H9 (cell line): ENCODE results near the gene AVPR2. TPM values are rescaled to one million over a fixed set of nuclear protein-coding genes. Genes with fewer than 3 reads are reported as not detected.

Experiments used
- DNase-seq: peaks from one replicate; pipeline ENCODE4 v3.0.0-alpha.2; 2017
- H2AFZ ChIP-seq: one replicate; pipeline ENCODE4 v1.6.1; 2013; ENCODE audit warnings: mild to moderate bottlenecking, low read length, control low read depth, moderate library complexity
- H2AK5ac ChIP-seq: 2 replicates; pipeline ENCODE4 v1.6.1; 2013; ENCODE audit warnings: low read length, control low read depth, mixed read lengths; ENCODE audit not compliant: insufficient read length
- H2BK120ac ChIP-seq: one replicate; pipeline ENCODE4 v1.6.1; 2013; ENCODE audit warnings: low read depth, mild to moderate bottlenecking, low read length, control low read depth, inconsistent platforms; ENCODE audit not compliant: poor library complexity, severe bottlenecking
- H2BK12ac ChIP-seq: 2 replicates; pipeline ENCODE4 v1.6.1; 2013; ENCODE audit warnings: low read length, control low read depth, mixed read lengths, low read depth; ENCODE audit not compliant: insufficient read length
- H2BK15ac ChIP-seq: 2 replicates; pipeline ENCODE4 v1.6.1; 2013; ENCODE audit warnings: low read depth, low read length, control low read depth
- H2BK20ac ChIP-seq: one replicate; pipeline ENCODE4 v1.6.1; 2013; ENCODE audit warnings: low read depth, mild to moderate bottlenecking, low read length, control low read depth, inconsistent platforms; ENCODE audit not compliant: poor library complexity, severe bottlenecking
- H2BK5ac ChIP-seq: 2 replicates; pipeline ENCODE4 v1.6.1; 2013; ENCODE audit warnings: low read length, control low read depth, mixed read lengths; ENCODE audit not compliant: insufficient read length
- H3K14ac ChIP-seq: 2 replicates; pipeline ENCODE4 v1.6.1; 2013; ENCODE audit warnings: low read length, control low read depth; ENCODE audit not compliant: insufficient read depth
- H3K18ac ChIP-seq: 2 replicates; pipeline ENCODE4 v1.6.1; 2013; ENCODE audit warnings: low read depth, mild to moderate bottlenecking, mixed read lengths, low read length, control low read depth; ENCODE audit not compliant: insufficient read length
- H3K23ac ChIP-seq: 2 replicates; pipeline ENCODE4 v1.6.1; 2013; ENCODE audit warnings: low read length, control low read depth, mixed read lengths, low read depth; ENCODE audit not compliant: insufficient read length
- H3K23me2 ChIP-seq: 2 replicates; pipeline ENCODE4 v1.6.1; 2013; ENCODE audit warnings: low read depth, mild to moderate bottlenecking, mixed read lengths, low read length, control low read depth; ENCODE audit not compliant: insufficient read length, poor library complexity, severe bottlenecking
- H3K27ac ChIP-seq: 2 replicates; pipeline ENCODE4 v1.5.1; 2013; ENCODE audit warnings: low read length, control low read depth, mixed read lengths, low read depth; ENCODE audit not compliant: insufficient read length
- H3K27me3 ChIP-seq: 2 replicates; pipeline ENCODE4 v1.6.1; 2013; ENCODE audit warnings: low read length, control low read depth, inconsistent platforms; ENCODE audit not compliant: insufficient read depth
- H3K4ac ChIP-seq: 2 replicates; pipeline ENCODE4 v1.6.1; 2013; ENCODE audit warnings: low read depth, mild to moderate bottlenecking, control low read depth, inconsistent platforms, low read length, moderate library complexity
- H3K4me1 ChIP-seq: 2 replicates; pipeline ENCODE4 v1.6.1; 2013; ENCODE audit warnings: low read length, control low read depth, inconsistent platforms; ENCODE audit not compliant: insufficient read depth
- H3K4me2 ChIP-seq: 2 replicates; pipeline ENCODE4 v1.6.1; 2013; ENCODE audit warnings: low read length, control low read depth, mixed read lengths; ENCODE audit not compliant: insufficient read length, insufficient read depth
- H3K56ac ChIP-seq: 2 replicates; pipeline ENCODE4 v1.6.1; 2013; ENCODE audit warnings: low read depth, mild to moderate bottlenecking, mixed read lengths, low read length, control low read depth; ENCODE audit not compliant: insufficient read length
- H3K79me1 ChIP-seq: 2 replicates; pipeline ENCODE4 v1.6.1; 2013; ENCODE audit warnings: low read depth, mild to moderate bottlenecking, moderate library complexity, low read length, control low read depth, inconsistent platforms; ENCODE audit not compliant: insufficient read depth, poor library complexity, severe bottlenecking
- H3K79me2 ChIP-seq: 2 replicates; pipeline ENCODE4 v1.6.1; 2013; ENCODE audit warnings: low read length, control low read depth, inconsistent platforms; ENCODE audit not compliant: insufficient read depth
- H3K9ac ChIP-seq: 2 replicates; pipeline ENCODE4 v1.6.1; 2013; ENCODE audit warnings: low read length, control low read depth, mixed read lengths; ENCODE audit not compliant: insufficient read length; ENCODE audit errors: extremely low read depth
- H3K9me3 ChIP-seq: one replicate; pipeline ENCODE4 v1.6.1; 2013; ENCODE audit warnings: low read depth, low read length, inconsistent platforms; ENCODE audit not compliant: control insufficient read depth
- H3T11ph ChIP-seq: one replicate; pipeline ENCODE4 v1.6.1; 2013; ENCODE audit warnings: mild to moderate bottlenecking, low read length, control low read depth, inconsistent platforms
- H4K20me1 ChIP-seq: one replicate; pipeline ENCODE4 v1.6.1; 2013; ENCODE audit not compliant: control insufficient read depth, insufficient read length, insufficient read depth
- H4K5ac ChIP-seq: 2 replicates; pipeline ENCODE4 v1.6.1; 2013; ENCODE audit warnings: low read depth, mild to moderate bottlenecking, mixed read lengths, low read length, control low read depth; ENCODE audit not compliant: insufficient read length
- H4K8ac ChIP-seq: replicated peaks from 2 replicates; pipeline ENCODE4 v1.6.1; 2013; ENCODE audit warnings: low read length, control low read depth, mixed read lengths, low read depth; ENCODE audit not compliant: insufficient read length
- H4K91ac ChIP-seq: 2 replicates; pipeline ENCODE4 v1.6.1; 2013; ENCODE audit warnings: low read depth, mild to moderate bottlenecking, moderate library complexity, mixed read lengths, low read length, control low read depth; ENCODE audit not compliant: insufficient read length
- H3K27ac Mint-ChIP-seq, 3 experiments: 2 replicates in 2 of 3; 3 replicates in 1 of 3; pipeline ENCODE4 v1.8.0; 2020 to 2021; ENCODE audit warnings: mixed read lengths in 3 of 3, mild to moderate bottlenecking in 1 of 3, moderate library complexity in 1 of 3
- H3K27me3 Mint-ChIP-seq: 2 replicates; pipeline ENCODE4 v1.8.0; 2021; ENCODE audit warnings: low read depth, mild to moderate bottlenecking, moderate library complexity, mixed read lengths
- H3K36me3 Mint-ChIP-seq, 3 experiments: 2 replicates in 2 of 3; 3 replicates in 1 of 3; pipeline ENCODE4 v1.8.0; 2020 to 2021; ENCODE audit warnings: low read depth in 3 of 3, mixed read lengths in 3 of 3; ENCODE audit not compliant: insufficient read depth in 1 of 3
- H3K4me1 Mint-ChIP-seq, 2 experiments: 2 replicates each; pipeline ENCODE4 v1.8.0; 2020; ENCODE audit warnings: mixed read lengths in 2 of 2
- H3K4me3 Mint-ChIP-seq, 2 experiments: 2 replicates in 1 of 2; 3 replicates in 1 of 2; pipeline ENCODE4 v1.8.0; 2020 to 2021; ENCODE audit warnings: mild to moderate bottlenecking in 2 of 2, mixed read lengths in 2 of 2, moderate library complexity in 1 of 2
- H3K9me3 Mint-ChIP-seq, 2 experiments: 2 replicates in 1 of 2; 3 replicates in 1 of 2; pipeline ENCODE4 v1.8.0; 2020; ENCODE audit warnings: mild to moderate bottlenecking in 2 of 2, mixed read lengths in 2 of 2, moderate library complexity in 1 of 2
- WGBS: extraction: QIAGEN DNeasy Blood & Tissue Kit; methylation state at CpG from one replicate; pipeline ENCODE4 v1.1.7; 2013; ENCODE audit warnings: missing lambda C conversion rate, low lambda C conversion rate, mixed read lengths; ENCODE audit not compliant: insufficient read length; ENCODE audit errors: extremely low coverage; 5-methylcytosine and 5-hydroxymethylcytosine counted together
- total RNA-seq: library from RNA; stranded (reverse); gene quantifications from 2 replicates; pipeline ENCODE4 v1.2.1, GENCODE V29; 2021
- TF ChIP-seq, protein P1 (sequence below): fragments of 200-600 bp; sonication (generic); conservative IDR thresholded peaks from 3 replicates; pipeline ENCODE4 v1.8.0; 2021; ENCODE audit warnings: antibody characterized with exemption, mild to moderate bottlenecking

AVPR2 gene
- total RNA-seq, 1 experiment from 2014 or later, result not detected

DNA sequence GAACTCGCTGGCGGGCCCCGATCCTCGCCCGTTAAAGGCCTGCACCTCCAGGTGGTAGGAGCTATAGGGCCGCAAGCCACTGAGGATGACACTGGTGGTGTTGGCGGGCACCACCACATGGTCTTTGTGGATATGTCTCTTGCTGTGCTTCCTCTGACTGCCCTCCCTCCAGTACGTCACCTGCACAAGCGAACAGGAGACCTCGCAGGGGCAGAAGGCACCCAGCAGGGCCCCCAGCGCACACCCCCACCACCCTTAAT lies 39.2 kb upstream of the AVPR2 start:
- Mint-ChIP-seq H3K9me3 (peaks cover 66 to 82% of the 10 kb centered on the region in 2 experiments), H3K4me3 (no peak overlapping the region), H3K27me3 (no peaks in the 10 kb centered on the region; the same call in none of the 2 replicates), H3K4me1 (peaks cover 13 to 27% of the 10 kb centered on the region in 2 experiments), H3K36me3 (peaks cover 12 to 35% (median 13%) of the 10 kb centered on the region in 3 experiments), H3K27ac (no peak overlapping the region)
- Histone ChIP-seq H3K23ac (no peak overlapping the region), H3T11ph (no peak overlapping the region), H4K5ac (no peak overlapping the region), H3K4me2 (no peak overlapping the region), H2BK120ac (no peak overlapping the region), H3K4ac (no peak overlapping the region), H3K9ac (no peak overlapping the region), H4K20me1 (no peaks in the 10 kb centered on the region), H2BK12ac (no peak overlapping the region), H3K23me2 (no peaks in the 10 kb centered on the region), H2BK5ac (no peak overlapping the region), H3K79me1 (no peaks in the 10 kb centered on the region), H4K91ac (no peak overlapping the region), H3K56ac (no peak overlapping the region), H2AK5ac (no peak overlapping the region), H2BK20ac (no peak overlapping the region), H3K9me3 (peaks cover 21% of the 10 kb centered on the region), H3K27me3 (no peaks in the 10 kb centered on the region), H3K18ac (no peak overlapping the region), H3K14ac (no peak overlapping the region), H2AFZ (no peak overlapping the region), H3K4me1 (no peaks in the 10 kb centered on the region), H3K27ac (no peak overlapping the region), H3K79me2 (no peaks in the 10 kb centered on the region), H2BK15ac (no peak overlapping the region), H4K8ac (no peak overlapping the region)
- DNase-seq, result peak; percentile 22
- TF ChIP-seq, protein P1, sequence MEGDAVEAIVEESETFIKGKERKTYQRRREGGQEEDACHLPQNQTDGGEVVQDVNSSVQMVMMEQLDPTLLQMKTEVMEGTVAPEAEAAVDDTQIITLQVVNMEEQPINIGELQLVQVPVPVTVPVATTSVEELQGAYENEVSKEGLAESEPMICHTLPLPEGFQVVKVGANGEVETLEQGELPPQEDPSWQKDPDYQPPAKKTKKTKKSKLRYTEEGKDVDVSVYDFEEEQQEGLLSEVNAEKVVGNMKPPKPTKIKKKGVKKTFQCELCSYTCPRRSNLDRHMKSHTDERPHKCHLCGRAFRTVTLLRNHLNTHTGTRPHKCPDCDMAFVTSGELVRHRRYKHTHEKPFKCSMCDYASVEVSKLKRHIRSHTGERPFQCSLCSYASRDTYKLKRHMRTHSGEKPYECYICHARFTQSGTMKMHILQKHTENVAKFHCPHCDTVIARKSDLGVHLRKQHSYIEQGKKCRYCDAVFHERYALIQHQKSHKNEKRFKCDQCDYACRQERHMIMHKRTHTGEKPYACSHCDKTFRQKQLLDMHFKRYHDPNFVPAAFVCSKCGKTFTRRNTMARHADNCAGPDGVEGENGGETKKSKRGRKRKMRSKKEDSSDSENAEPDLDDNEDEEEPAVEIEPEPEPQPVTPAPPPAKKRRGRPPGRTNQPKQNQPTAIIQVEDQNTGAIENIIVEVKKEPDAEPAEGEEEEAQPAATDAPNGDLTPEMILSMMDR, result no peak
- WGBS, result no CpG with 5 or more reads among the region's 11 CpGs
